Endodermal cell (in vitro differentiated cells): ENCODE data around the gene MBTPS1. TPM values are rescaled to one million over a fixed set of nuclear protein-coding genes. Genes with fewer than 3 reads are reported as not detected.

Experiments used
- DNase-seq: peaks from one replicate; pipeline ENCODE4 v3.0.0-alpha.2; 2017
- H3K27ac ChIP-seq: 2 replicates; pipeline ENCODE4 v1.5.1; 2013; ENCODE audit warnings: mild to moderate bottlenecking, low read depth, low read length, moderate library complexity
- H3K27me3 ChIP-seq: 2 replicates; pipeline ENCODE4 v1.6.1; 2013; ENCODE audit warnings: mild to moderate bottlenecking, low read length, moderate library complexity; ENCODE audit not compliant: insufficient read depth, control insufficient read depth, poor library complexity, severe bottlenecking
- H3K36me3 ChIP-seq: 2 replicates; pipeline ENCODE4 v1.7.0; 2013; ENCODE audit warnings: mild to moderate bottlenecking, low read length, moderate library complexity; ENCODE audit not compliant: control insufficient read depth, insufficient read depth
- H3K4me1 ChIP-seq: one replicate; pipeline ENCODE4 v1.7.0; 2013; ENCODE audit warnings: low read length; ENCODE audit not compliant: control insufficient read depth, insufficient read depth
- H3K4me3 ChIP-seq: 2 replicates; pipeline ENCODE4 v1.5.1; 2013; ENCODE audit warnings: mild to moderate bottlenecking, low read length, moderate library complexity
- H3K9ac ChIP-seq: 2 replicates; pipeline ENCODE4 v1.6.1; 2013; ENCODE audit warnings: mild to moderate bottlenecking, low read length, moderate library complexity; ENCODE audit not compliant: poor library complexity, severe bottlenecking; ENCODE audit errors: extremely low read depth
- H3K9me3 ChIP-seq: 2 replicates; pipeline ENCODE4 v1.6.1; 2013; ENCODE audit warnings: mild to moderate bottlenecking, low read length, moderate library complexity; ENCODE audit not compliant: control insufficient read depth
- H3K27ac Mint-ChIP-seq: 2 replicates; pipeline ENCODE4 v1.8.0; 2020; ENCODE audit warnings: mixed read lengths
- H3K27me3 Mint-ChIP-seq: 2 replicates; pipeline ENCODE4 v1.8.0; 2021; ENCODE audit warnings: mild to moderate bottlenecking, mixed read lengths; ENCODE audit not compliant: insufficient read depth
- H3K36me3 Mint-ChIP-seq: 2 replicates; pipeline ENCODE4 v1.8.0; 2020; ENCODE audit warnings: low read depth, mixed read lengths
- H3K4me1 Mint-ChIP-seq: 2 replicates; pipeline ENCODE4 v1.8.0; 2020; ENCODE audit warnings: mixed read lengths
- H3K4me3 Mint-ChIP-seq: 2 replicates; pipeline ENCODE4 v1.8.0; 2020; ENCODE audit warnings: mild to moderate bottlenecking, moderate library complexity, mixed read lengths
- H3K9me3 Mint-ChIP-seq: 2 replicates; pipeline ENCODE4 v1.8.0; 2020; ENCODE audit warnings: mild to moderate bottlenecking, mixed read lengths
- CTCF ChIP-seq: fragments of 200-600 bp; sonication (generic); conservative IDR thresholded peaks from 2 replicates; pipeline ENCODE4 v1.5.0; 2021; ENCODE audit warnings: antibody characterized with exemption, mild to moderate bottlenecking
- WGBS, 2 experiments: methylation state at CpG; one replicate each; pipeline versions ENCODE4 v1.1.5 to v1.1.7; 2013; ENCODE audit warnings: missing lambda C conversion rate in 2 of 2, mixed read lengths in 1 of 2; ENCODE audit not compliant: insufficient coverage in 1 of 2, insufficient read length in 1 of 2; 5-methylcytosine and 5-hydroxymethylcytosine counted together
- total RNA-seq, 2 donors: library from RNA; stranded (reverse); fragmentation: NEBNext Ultra II Directional in 1 of 2; extraction: Animal tissue kit (Norgen Biotek cat#: 25700) in 1 of 2; gene quantifications; 2 replicates in 1 of 2; 3 replicates in 1 of 2; pipeline ENCODE4 v1.2.1, GENCODE V29; 2021

MBTPS1 gene
- total RNA-seq, 2 donors from 2014 or later = 59.7 to 62.9 TPM

DNA sequence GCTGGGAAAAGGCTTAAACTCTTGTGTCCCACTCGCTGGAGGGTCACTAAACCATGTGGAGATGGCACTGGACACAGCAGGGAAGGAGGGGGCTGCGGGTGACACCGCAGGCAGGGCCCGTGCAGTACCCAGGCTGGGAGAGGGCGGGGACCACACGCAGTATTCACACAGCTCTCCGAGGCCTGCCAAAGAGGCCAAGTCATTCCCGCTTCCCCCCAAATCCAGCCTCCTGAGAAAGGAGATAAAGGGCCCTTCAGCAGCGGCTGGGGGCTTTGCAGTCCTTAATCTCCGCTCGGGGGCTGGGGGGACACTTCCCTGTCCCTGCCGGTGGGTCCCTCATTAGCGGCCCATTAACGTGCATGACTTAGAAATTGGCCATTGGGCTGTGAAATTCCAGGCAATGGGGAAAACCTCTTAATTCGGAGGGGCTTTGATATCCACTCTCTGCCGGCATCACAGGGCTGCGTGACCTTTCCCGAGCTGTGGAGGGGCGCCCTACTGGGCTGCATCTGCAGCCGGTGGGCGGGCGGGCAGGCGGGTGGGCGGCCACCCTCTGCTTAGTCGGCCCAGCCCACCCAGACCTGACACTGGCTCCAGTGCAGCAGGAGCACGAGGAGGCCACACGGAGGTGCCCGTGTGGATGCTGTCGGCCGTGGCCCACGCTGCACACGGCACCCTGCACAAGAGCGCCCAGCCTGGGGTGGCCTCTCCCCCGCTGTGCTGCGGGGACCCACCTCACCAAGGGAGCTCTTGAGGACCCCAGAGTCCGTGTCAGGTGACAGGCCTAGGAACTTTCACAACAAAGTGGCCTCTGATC, 71.5 kb downstream of the MBTPS1 start:
- no peak for TF ChIP-seq CTCF
- H3K4me3 ChIP-seq = no peak overlapping the region
- H3K4me1 ChIP-seq = peaks cover 23% of the 10 kb centered on the region
- H3K9me3 Mint-ChIP-seq = no peaks in the 10 kb centered on the region
- peaks cover 6% of the 10 kb centered on the region for H3K36me3 Mint-ChIP-seq
- H3K27ac Mint-ChIP-seq = no peak overlapping the region
- H3K4me1 Mint-ChIP-seq = peaks cover 41% of the 10 kb centered on the region
- no peak overlapping the region for H3K9ac ChIP-seq
- H3K27ac ChIP-seq = no peak overlapping the region
- DNase-seq = peak; percentile 87
- H3K36me3 ChIP-seq = no peaks in the 10 kb centered on the region
- no peak overlapping the region for H3K4me3 Mint-ChIP-seq
- H3K9me3 ChIP-seq = no peaks in the 10 kb centered on the region
- 68 to 71% methylated on average over 25 to 36 of the region's 36 CpGs for WGBS, 2 experiments
- peaks cover 30% of the 10 kb centered on the region for H3K27me3 ChIP-seq
- H3K27me3 Mint-ChIP-seq = peaks cover 43% of the 10 kb centered on the region

DNA sequence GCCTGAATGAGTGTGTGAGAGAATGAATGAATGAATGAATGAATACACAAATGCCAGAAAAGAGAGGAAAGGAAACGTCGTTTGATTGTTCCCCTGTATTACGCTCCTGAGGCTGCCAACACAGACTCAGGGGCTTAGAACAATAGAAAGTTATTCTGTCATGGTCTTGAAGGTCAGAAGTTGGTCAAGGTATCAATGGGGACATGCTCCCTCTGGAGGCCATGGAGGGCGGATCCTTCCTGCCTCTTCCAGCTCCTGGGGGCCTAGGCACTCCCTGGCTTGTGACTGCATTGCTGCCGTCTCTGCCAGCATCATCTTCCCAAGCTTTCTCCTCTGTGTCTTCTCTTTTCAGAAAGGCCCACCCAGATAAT, 72.6 kb downstream of the MBTPS1 start:
- H3K9me3 Mint-ChIP-seq = no peaks in the 10 kb centered on the region
- H3K4me1 ChIP-seq = peaks cover 21% of the 10 kb centered on the region
- no peaks in the 10 kb centered on the region for H3K36me3 Mint-ChIP-seq
- H3K4me3 Mint-ChIP-seq = no peak overlapping the region
- no peaks in the 10 kb centered on the region for H3K9me3 ChIP-seq
- no peak overlapping the region for H3K9ac ChIP-seq
- peaks cover 39% of the 10 kb centered on the region for H3K4me1 Mint-ChIP-seq
- H3K27ac ChIP-seq = no peak overlapping the region
- 49 to 59% methylated on average over 5 of the region's 5 CpGs for WGBS, 2 experiments
- peaks cover 52% of the 10 kb centered on the region for H3K27me3 Mint-ChIP-seq
- H3K4me3 ChIP-seq = no peak overlapping the region
- peak; percentile 82 for TF ChIP-seq CTCF
- H3K27me3 ChIP-seq = peaks cover 39% of the 10 kb centered on the region
- no peaks in the 10 kb centered on the region for H3K36me3 ChIP-seq
- DNase-seq = peak; percentile 84
- no peak overlapping the region for H3K27ac Mint-ChIP-seq

GRCh38 chr16:84043486-84044117, 73.1 kb downstream of the MBTPS1 start:
- no peak for TF ChIP-seq CTCF
- H3K4me1 Mint-ChIP-seq = peaks cover 34% of the 10 kb centered on the region
- Histone ChIP-seq H3K4me1 (peaks cover 16% of the 10 kb centered on the region), H3K27me3 (peaks cover 44% of the 10 kb centered on the region), H3K36me3 (no peaks in the 10 kb centered on the region), H3K4me3 (no peak overlapping the region), H3K9ac (no peak overlapping the region), H3K9me3 (no peaks in the 10 kb centered on the region), H3K27ac (no peak overlapping the region)
- DNase-seq = peak; percentile 87
- H3K27me3 Mint-ChIP-seq = peaks cover 57% of the 10 kb centered on the region
- peak overlapping the region; percentile 3 for H3K4me3 Mint-ChIP-seq
- H3K36me3 Mint-ChIP-seq = no peaks in the 10 kb centered on the region
- H3K9me3 Mint-ChIP-seq = no peaks in the 10 kb centered on the region
- WGBS, 2 experiments = 27 to 41% methylated on average over 17 to 18 of the region's 18 CpGs
- H3K27ac Mint-ChIP-seq = peak overlapping the region; percentile 72
